Ishikawa (cell line): Measurements from ENCODE around the gene NPTX1.

ENCODE experiments used
- CREB1 ChIP-seq: IDR thresholded peaks from 2 replicates; pipeline ENCODE4 v1.6.1; 2012; ENCODE audit warnings: low read depth
- EGR1 ChIP-seq: IDR thresholded peaks from 2 replicates; pipeline ENCODE4 v1.6.1; 2012
- EP300 ChIP-seq: IDR thresholded peaks from 2 replicates; pipeline ENCODE4 v1.6.1; 2012; ENCODE audit warnings: borderline replicate concordance
- MAX ChIP-seq: IDR thresholded peaks from 2 replicates; pipeline ENCODE4 v1.6.1; 2012
- NFIC ChIP-seq: IDR thresholded peaks from 2 replicates; pipeline ENCODE4 v1.6.1; 2012
- RAD21 ChIP-seq: IDR thresholded peaks from 2 replicates; pipeline ENCODE4 v1.6.1; 2012; ENCODE audit warnings: low read depth
- REST ChIP-seq: IDR thresholded peaks from 2 replicates; pipeline ENCODE4 v1.6.1; 2012; ENCODE audit warnings: low read depth, mild to moderate bottlenecking
- TAF1 ChIP-seq: IDR thresholded peaks from 2 replicates; pipeline ENCODE4 v1.6.1; 2012; ENCODE audit warnings: low read depth, mild to moderate bottlenecking
- TEAD4 ChIP-seq: IDR thresholded peaks from 2 replicates; pipeline ENCODE4 v1.6.1; 2012
- USF1 ChIP-seq: IDR thresholded peaks from 2 replicates; pipeline ENCODE4 v1.6.1; 2012
- YY1 ChIP-seq: IDR thresholded peaks from 2 replicates; pipeline ENCODE4 v1.6.1; 2012; ENCODE audit warnings: low read depth

GRCh38 chr17:80479246-80479566 lies 2.8 kb upstream of the NPTX1 start:
- no peak for TF ChIP-seq CREB1
- TF ChIP-seq REST, result no peak
- no peak for TF ChIP-seq MAX
- no peak for TF ChIP-seq EP300
- no peak for TF ChIP-seq RAD21
- no peak for TF ChIP-seq TEAD4
- no peak for TF ChIP-seq EGR1
- no peak for TF ChIP-seq YY1
- no peak for TF ChIP-seq TAF1
- TF ChIP-seq NFIC, result no peak
- no peak for TF ChIP-seq USF1
